Measurements from ENCODE around the gene PALM3. TPM values are rescaled to one million over a fixed set of nuclear protein-coding genes. Genes with fewer than 3 reads are reported as not detected.
"Not testable (repeated sequence)": the region's sequence is repeated elsewhere in the genome, so short reads cannot be mapped to it uniquely, and the experiment has no call there.

PALM3 gene
- polyA plus RNA-seq, 10 donors, result 0.08 to 1.7 (median 0.57) TPM

DNA sequence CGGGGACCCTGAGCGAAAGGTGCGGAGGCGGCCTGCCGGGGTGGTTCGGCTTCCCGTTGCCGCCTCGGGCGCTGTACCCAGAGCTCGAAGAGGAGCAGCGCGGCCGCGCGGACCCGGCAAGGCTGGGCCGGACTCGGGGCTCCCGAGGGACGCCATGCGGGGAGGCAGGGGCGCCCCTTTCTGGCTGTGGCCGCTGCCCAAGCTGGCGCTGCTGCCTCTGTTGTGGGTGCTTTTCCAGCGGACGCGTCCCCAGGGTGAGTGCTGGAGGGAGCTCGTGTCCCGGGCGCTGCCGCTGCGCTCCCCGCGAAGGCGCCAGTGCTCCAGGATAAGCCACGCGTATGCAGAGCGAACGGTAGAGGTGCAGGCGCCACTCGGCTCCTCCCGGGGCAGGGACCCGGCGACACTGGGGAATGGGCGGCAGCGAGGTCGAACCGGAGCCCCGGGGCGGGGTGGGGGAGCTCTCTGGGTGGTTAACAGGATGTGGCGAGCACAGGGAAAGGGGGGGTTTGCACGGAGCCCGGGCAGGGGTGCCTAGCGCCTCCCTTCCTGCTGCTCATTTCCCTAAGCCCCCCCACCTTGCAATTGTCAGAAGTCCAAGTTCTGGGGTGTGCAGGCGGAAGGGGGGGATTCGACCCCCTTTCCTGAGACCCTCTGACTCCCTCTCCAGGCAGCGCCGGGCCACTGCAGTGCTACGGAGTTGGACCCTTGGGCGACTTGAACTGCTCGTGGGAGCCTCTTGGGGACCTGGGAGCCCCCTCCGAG, 30.0 kb downstream of the PALM3 start, which contains the start of gene IL27RA:
Gene IL27RA, plus strand, starts transcription at position 44 of the 762 bp plus-strand sequence. Its CDS starts 111 bp downstream, at position 155.
- peak; percentile 30 to 83 (median 63) for DNase-seq

DNA sequence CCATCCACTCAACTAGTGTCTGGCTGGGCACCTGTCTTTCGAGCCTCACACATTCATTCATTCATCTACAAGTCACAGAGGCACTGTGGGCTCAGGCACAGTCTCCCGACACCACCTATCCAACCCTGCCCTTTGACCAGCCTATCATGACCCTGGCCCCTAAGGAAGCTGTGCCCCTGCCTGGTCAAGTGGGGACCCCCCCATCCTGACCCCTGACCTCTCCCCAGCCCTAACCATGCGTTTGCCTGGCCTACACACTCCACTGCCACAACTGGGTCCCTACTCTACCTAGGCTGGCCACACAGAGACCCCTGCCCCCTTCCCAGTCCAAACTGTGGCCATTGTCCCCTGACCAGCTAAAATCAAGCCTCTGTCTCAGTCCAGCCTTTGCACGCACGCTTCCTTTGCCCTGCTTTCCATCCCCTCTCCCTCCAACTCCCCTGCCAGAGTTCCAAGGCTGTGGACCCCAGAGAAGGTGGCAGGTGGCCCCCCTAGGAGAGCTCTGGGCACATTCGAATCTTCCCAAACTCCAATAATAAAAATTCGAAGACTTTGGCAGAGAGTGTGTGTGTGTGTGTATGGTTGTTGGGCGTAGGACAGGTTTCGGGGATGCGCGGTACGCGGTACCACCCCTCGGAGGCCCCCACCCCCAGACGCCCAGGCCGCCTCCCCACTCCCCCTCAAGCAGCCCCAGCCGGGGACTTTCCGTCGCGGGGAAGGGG, 30.7 kb downstream of the PALM3 start:
- no peak for DNase-seq

DNA sequence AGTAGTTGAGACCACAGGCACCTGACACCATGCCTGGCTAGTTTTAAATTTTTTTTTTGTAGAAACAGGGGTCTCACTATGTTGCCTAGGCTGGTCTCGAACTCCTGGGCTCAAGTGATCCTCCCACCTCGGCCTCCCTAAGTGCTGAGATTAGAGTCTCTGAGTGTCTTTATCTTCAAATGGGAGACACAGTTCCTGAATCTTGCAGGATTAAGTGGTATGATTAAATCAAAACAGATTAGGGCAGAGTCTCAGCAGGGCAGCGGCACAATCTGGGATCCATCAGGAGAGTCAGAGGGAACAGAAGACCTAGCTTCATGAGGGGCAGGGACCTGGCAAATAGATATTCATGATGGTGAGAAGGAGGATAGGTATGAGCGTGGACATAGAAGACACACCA, 33.0 kb downstream of the PALM3 start:
- no peak for DNase-seq

DNA sequence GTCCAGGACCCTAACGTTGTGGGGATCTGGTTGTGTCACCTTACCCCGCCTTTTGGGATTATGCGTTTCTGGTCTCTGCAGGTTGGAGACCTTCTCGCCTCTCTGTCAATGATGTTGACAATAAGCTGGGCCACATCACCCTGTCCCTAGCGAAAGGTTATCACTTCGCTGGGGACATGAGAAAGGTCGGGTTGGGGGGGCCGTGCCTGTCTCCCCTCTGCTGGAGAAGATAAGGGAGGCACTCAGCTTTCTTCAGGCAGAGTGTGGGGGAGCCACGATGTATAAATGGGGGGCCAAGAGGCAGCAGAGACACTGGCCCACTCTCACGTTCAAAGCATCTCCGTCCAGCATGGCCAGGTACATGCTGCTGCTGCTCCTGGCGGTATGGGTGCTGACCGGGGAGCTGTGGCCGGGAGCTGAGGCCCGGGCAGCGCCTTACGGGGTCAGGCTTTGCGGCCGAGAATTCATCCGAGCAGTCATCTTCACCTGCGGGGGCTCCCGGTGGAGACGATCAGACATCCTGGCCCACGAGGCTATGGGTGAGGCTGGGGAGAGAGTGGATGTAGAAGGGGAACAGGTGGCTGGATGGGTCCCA, 33.9 kb downstream of the PALM3 start, which contains the start of gene RLN3:
Gene RLN3, plus strand, starts transcription at position 293 of the 595 bp plus-strand sequence. Its CDS starts 57 bp downstream, at position 350.
- no peak for DNase-seq

DNA sequence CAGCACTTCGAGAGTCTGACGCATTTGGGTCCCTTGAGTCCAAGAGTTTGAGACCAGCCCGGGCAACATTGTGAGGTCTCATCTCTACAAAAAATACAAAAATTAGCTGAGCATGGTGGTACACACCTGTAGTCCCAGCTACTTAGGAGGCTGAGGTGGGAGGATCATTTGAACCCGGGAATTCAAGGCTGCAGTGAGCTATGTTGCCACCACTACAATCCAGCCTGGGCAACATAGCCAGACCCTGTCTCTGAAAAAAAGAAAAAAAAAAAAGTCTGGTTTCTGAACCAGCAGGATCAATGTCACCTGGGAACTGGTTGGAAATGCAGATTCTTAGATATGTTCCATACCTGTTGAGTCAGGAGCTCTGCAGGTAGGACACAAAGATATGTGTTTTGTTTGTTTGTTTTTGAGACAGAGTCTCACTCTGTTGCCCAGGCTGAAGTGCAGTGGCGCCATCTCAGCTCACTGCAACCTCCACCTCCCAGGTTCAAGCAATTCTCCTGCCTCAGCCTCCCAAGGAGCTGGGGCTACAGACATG, 35.2 kb downstream of the PALM3 start:
- not testable (repeated sequence) for DNase-seq

DNA sequence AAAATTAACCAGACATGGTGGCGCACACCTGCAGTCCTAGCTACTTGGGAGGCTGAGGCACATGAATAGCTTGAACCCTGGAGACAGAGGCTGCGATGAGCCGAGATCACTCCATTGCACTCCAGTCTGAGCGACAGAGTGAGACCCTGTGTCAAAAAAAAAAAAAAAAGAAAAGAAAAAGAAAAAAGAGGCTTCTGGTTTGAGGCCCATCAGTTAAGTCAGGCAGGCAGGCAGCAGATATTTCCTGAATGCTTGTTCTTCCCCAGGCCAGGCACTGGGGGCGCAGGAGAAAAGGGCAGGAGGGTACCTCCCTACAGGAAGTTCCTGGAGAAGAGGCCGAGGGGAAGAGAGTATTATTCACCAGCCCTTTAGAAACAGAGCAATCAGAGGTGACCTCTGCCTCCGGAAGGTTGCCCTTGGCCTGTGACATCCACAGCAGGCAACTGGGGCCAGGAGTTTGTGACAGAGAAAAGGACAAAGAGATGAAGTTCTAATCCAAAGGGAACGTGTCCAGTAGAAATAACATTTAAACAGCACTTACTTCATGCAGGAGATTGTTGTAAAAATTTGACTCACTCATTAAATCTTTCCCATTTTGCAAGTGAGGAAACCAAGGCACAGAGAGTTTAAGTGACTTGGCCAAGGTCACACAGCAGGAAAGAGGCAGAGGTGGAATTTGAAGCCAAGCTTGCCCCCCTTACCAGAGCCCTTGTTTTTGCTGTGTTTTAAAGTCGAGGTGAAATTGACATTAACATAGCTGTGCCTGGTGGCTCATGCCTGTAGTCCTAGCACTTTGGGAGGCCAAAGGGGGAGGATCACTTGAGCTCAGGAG, 38.3 kb downstream of the PALM3 start:
- DNase-seq, result peak in 1 of 3 donors; percentile 54

DNA sequence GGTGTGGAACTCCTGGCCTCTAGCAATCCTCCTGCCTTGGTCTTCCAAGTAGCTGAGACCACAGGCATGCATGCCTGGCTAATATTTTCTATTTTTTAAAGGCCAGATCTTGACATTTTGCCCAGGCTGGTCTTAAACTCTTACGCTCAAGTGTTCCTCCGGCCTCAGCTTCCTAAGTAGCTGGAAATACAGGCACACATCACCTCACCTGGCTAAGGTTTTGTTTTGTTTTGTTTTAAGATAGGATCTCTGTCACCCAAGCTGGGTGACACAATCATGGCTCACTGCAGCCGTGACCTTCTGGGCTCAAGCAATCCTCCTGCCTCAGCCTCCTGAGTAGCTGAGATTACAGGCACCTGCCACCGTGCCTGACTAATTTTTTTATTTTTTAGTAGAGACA, 39.4 kb downstream of the PALM3 start:
- no peak for DNase-seq

DNA sequence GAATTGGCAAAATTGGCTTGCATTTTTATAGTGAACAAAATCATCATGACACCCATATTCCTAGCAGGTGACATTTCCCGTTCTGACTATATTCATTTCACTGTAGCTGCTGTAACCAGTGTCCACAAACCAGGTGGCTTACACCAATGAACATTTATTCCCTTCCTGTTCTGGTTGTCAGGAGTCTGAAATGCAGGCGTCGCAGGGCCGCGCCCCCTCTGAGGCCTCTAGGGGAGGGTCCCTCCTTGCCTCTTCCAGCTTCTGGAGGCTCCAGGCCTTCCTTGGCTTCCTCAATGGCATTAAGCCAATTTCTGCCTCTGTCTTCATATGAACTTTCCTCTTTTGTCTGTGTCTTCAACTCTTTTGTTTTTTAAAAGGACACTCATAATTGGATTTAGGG, 40.4 kb downstream of the PALM3 start:
- DNase-seq, result peak in 1 of 3 donors; percentile 32

DNA sequence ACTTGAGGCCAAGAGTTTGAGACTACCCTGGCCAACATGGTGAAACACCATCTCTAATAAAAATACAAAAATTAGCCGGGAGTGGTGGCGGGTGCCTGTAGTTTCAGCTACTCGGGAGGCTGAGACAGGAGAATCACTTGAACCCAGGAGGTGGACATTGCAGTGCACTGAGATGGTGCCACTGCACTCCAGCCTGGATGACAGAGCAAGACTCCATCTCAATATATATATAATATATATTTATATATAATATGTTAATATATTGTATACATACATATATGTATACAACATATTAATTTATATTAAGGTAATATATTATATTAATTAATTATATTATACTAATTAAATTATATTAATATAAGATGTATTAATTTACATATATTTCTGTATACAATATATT, 42.1 kb downstream of the PALM3 start:
- not testable (repeated sequence) for DNase-seq

DNA sequence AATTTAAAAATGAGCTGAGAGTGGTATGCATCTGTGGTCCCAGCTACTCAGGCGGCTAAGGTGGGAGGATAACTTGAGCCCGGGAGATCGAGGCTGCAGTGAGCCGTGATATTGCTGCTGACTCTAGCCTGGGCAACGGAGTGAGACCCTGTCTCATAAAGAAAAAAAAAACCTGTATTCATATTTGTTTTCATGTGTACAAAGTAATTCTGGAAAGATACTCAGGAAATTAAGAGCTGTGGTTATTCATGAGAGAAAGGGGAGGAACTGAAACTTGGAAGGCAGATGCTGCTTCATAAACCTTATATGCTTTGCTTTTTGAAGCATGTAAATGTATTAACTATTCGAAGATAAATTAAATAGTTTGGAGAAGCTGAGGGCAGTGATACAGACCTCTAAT, 42.8 kb downstream of the PALM3 start:
- no peak for DNase-seq

DNA sequence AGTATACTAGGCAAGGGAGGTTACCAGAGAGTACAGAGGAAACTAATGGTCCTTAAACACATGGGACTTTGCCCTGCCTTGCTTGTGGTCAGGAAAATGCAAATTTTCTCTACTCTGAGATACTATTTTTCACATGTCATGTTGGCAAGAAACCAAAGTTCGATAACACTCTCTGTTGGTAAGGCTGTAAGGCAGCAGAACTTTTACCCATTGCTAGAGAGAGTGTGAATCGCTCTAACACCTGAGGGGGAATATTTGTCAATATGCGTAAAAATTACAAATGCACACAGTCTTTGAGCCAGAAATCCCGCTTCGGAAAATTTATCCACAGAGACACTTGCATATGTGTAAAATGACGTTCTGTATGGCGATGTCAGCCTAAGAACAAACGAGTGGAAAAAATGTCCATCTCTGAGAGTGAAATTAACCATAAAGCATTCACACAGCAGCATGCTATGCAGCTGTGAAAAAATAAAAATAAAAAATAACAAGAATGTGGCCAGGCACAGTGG, 46.3 kb downstream of the PALM3 start:
- DNase-seq, result no peak

DNA sequence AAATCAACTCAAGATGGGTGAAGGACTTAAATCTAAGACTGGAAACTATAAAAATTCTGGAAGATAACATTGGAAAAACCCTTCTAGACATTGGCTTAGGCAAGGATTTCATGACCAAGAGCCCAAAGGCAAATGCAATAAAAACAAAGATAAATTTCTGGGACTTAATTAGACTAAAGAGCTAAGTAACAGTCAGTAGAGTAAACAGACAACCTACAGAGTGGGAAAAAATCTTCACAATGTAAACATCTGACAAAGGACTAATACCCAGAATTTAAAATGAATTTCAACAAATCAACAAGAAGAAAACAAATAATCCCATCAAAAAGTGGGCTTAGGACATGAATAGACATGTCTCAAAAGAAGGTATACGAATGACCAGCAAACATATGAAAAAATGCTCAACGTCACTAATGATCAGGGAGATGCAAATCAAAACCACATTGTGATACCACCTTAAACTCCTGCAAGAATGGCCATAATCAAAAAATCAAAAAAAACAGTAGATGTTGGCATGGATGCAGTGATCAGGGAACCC, 49.4 kb downstream of the PALM3 start:
- DNase-seq, result no peak

DNA sequence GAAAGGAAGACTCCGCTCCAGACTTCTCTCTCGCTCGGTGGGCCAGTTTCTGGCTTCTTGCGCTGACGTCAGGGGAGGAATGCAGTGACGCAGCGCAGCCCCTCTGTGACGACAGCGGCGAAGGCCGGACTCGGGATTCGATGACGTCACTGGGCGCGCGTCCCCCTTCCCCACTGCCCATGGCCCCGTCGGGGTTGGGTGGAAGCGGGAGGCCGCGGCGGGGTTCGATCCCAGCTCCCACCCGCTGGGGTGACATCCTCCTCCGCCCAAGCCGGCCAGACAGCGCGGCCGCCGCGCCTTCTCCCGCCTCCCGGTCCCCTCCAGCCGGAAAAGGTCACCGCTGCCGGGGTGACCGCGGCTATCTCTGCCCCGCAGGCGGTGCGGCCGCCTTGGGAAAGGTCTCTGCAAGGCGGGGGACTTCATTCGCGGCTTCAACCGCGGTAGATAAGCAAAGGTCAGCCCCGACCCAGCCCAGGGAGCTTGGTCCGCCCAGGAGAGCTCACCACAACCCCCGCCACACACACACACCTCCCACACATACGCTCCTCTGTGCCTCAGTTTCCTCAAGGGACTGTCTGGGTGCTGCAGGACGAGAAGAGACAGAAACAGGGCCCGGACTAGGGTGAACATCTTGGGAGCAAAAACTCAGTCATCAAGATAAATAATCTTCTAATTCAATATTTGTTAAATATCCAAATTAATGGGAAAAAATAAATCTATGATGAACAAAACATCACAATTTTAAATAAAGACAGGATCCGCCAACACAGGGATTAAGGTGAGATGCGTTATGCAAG, 54.9 kb downstream of the PALM3 start:
- DNase-seq, result no peak

DNA sequence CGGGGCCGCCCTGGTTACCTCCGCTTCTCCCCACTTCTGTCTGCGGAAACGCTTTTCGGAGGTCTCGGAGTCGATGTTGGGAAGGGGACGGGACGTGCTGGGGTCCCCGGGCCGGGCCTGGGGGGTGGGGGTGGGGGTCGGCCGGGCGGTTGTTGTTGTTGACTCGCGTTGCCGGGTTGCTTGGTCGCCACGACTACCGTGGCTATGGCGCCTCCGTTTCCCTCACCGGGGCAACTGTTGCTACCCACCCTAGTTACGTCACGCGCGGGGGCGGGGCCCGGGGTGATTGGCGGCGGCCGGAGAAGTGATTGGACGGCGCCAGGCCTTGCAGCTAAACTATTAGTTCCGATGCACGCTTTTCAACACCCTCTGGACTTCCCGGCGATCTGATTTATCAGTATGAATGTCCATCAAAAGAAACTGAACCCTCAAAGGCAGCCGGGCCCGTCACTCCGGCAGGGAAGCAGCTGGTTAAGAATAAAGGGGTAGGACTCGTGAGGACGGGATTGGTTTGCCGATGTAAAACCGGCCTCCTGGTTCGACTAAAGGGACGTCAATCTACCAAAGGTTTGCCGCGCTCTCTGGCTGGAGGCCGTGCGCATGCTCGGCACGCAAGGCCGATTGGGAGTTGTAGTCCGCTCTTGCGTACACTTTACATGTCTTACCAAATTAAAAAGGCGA, 55.7 kb downstream of the PALM3 start, which contains the start of gene RFX1:
Gene RFX1, minus strand, starts transcription at position 236 of the 681 bp plus-strand sequence. CDS start 12,477 bp downstream, outside the sequence.
- peak; percentile 99 to 100 (median 100) for DNase-seq

DNA sequence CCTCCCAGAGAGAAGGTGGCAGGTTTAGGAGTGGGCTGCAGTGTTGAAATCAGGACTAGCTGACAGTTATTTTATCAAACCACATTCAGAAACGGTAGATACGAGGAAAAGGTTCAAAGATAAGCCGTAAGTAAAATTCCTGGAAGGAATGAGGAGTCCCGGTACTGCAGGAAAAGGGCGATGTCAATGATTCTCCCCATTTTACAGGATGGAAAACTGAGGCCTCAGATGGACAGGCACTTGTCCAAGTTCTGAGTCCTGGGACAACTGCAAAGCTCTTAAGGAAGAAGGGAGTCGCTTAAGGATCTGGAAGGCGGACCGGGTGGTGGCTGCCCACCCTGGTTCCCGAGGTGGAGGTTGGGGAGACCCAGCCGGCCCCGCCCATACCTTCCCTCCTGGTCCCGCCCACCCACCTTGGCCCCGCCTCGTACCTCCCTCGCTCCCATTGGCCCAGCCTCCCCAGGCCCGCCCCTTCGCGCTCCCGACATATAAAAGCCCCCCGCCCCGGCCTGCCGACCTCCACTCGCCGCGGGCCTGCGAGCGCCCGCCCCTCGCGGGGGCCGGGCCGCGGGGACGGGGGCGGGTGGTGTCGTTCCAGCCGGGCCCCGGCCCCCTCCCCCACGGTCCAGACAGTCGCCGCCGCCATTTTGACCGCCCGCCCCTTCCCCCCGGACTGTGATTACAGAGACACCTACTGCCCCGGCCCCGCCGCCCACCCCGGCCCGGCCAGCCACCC, 56.4 kb downstream of the PALM3 start:
- peak; percentile 82 to 93 (median 91) for DNase-seq

DNA sequence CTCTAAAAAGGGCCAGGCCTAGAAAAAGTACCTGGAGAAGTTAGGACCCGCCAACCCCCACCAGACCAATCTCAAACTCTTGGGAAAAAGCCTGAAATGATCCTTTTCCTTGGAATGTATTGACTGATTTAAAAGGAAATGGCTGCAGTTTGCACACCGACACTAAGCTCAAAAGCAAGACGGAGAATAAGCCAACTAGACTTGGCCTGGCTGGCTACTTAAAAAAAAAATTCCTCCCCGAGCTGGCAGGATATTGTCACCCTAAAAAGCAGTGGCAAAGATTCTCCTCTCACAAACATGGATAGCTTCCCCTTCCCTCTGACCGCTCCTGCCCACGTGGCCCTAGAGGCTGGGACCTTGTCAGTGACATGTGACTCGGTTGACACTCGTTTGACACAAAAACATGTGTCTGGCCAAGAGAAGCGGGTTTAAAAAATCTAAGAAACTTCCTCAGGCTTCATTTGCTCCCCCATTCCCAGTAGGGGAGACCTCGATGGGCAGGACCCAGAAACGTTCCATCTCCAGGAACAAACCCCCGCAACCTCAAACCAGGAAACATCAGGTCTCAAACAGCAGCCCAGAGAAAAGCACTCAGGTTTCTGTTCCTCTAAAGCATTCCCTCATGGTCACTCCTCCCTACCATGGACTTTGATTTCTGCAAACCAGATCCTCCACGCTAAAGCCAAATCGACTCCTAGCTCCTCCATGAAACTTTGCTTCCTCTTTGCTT, 57.1 kb downstream of the PALM3 start:
- peak in 2 of 3 donors; percentile 20 to 66 for DNase-seq

Measured in muscle of back (tissue), 11 donors.